DND-41 (cell line): ENCODE measurements around the gene DTNB.

ENCODE experiments used
- EZH2 ChIP-seq: IDR thresholded peaks from 3 replicates; pipeline ENCODE4 v1.6.1; 2012; ENCODE audit warnings: borderline replicate concordance, low read depth, mild to moderate bottlenecking, moderate library complexity, low read length, inconsistent platforms; ENCODE audit not compliant: severe bottlenecking
- TF ChIP-seq, protein P1 (sequence below): IDR thresholded peaks from 2 replicates; pipeline ENCODE4 v1.5.1; 2012; ENCODE audit warnings: borderline replicate concordance, low read length, moderate library complexity, mild to moderate bottlenecking; ENCODE audit not compliant: poor library complexity, severe bottlenecking; ENCODE audit errors: extremely low read depth

GRCh38 chr2:25617948-25618646 lies 55.3 kb downstream of the DTNB start:
- TF ChIP-seq, protein P1, sequence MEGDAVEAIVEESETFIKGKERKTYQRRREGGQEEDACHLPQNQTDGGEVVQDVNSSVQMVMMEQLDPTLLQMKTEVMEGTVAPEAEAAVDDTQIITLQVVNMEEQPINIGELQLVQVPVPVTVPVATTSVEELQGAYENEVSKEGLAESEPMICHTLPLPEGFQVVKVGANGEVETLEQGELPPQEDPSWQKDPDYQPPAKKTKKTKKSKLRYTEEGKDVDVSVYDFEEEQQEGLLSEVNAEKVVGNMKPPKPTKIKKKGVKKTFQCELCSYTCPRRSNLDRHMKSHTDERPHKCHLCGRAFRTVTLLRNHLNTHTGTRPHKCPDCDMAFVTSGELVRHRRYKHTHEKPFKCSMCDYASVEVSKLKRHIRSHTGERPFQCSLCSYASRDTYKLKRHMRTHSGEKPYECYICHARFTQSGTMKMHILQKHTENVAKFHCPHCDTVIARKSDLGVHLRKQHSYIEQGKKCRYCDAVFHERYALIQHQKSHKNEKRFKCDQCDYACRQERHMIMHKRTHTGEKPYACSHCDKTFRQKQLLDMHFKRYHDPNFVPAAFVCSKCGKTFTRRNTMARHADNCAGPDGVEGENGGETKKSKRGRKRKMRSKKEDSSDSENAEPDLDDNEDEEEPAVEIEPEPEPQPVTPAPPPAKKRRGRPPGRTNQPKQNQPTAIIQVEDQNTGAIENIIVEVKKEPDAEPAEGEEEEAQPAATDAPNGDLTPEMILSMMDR, result no peak
- TF ChIP-seq EZH2, result no peak
